Body of pancreas (tissue), 4 donors: ENCODE data around the gene TTC28. TPM values are rescaled to one million over a fixed set of nuclear protein-coding genes. Genes with fewer than 3 reads are reported as not detected.

Experiments
- ATAC-seq: fragments of 150-250 bp; one replicate; pipeline ENCODE4 v1.9.1; 2016
- DNase-seq, 4 donors: peaks; one replicate each; pipeline ENCODE4 v3.0.0-alpha.2; 2019
- H3K27ac ChIP-seq, 4 donors: fragments of 200-600 bp; sonication (generic); 1 replicate in 3 of 4; 2 replicates in 1 of 4; pipeline versions ENCODE4 v1.5.1 to v1.6.1; 2016 to 2019; ENCODE audit warnings: mild to moderate bottlenecking in 1 of 4, mixed read lengths in 1 of 4, moderate library complexity in 1 of 4
- H3K27me3 ChIP-seq, 2 donors: fragments of 200-600 bp; sonication (generic); one replicate each; pipeline ENCODE4 v1.6.0; 2016; ENCODE audit warnings: mild to moderate bottlenecking in 1 of 2
- H3K36me3 ChIP-seq, 2 donors: fragments of 200-600 bp; sonication (generic); replicated peaks in 1 of 2; 2 replicates each; pipeline ENCODE4 v1.5.1; 2016; ENCODE audit warnings: low read depth in 2 of 2; ENCODE audit not compliant: insufficient read depth in 1 of 2
- H3K4me1 ChIP-seq: fragments of 200-600 bp; sonication (generic); one replicate; pipeline ENCODE4 v1.6.0; 2016
- H3K4me3 ChIP-seq, 2 donors: fragments of 200-600 bp; sonication (generic); 1 replicate in 1 of 2; 2 replicates in 1 of 2; pipeline ENCODE4 v1.5.1; 2016 to 2019
- H3K9me3 ChIP-seq, 3 donors: fragments of 200-600 bp; sonication (generic); 1 replicate in 2 of 3; 2 replicates in 1 of 3; pipeline ENCODE4 v1.5.1; 2016
- CTCF ChIP-seq, 7 experiments: fragments of 450-650 bp in 4 of 7; fragments of 200-600 bp in 3 of 7; sonication (generic) in 3 of 7; IDR thresholded peaks; one replicate each; pipeline ENCODE4 v1.5.1; 2016 to 2019; ENCODE audit warnings: antibody characterized with exemption in 7 of 7
- POLR2A ChIP-seq, 3 donors: fragments of 450-650 bp; IDR thresholded peaks; one replicate each; pipeline ENCODE4 v1.6.1; 2016; ENCODE audit warnings: antibody characterized with exemption in 3 of 3, mild to moderate bottlenecking in 2 of 3
- WGBS, 2 donors: methylation state at CpG; one replicate each; pipeline ENCODE4 v1.1.5; 2017; 5-methylcytosine and 5-hydroxymethylcytosine counted together
- intact Hi-C: fragments of 100-400 bp; cut with DNase I; formaldehyde crosslinking; loops from one replicate; pipeline ENCODE4 v1.15.1; 2023
- total RNA-seq, 2 donors: library from RNA; depleted of rRNA; stranded (reverse); fragments of >200 nt; gene quantifications; one replicate each; pipeline ENCODE4 v1.1.0, GENCODE V29; 2016

The TTC28 gene
- total RNA-seq, 2 donors from 2014 or later = 21.0 to 87.3 TPM

DNA sequence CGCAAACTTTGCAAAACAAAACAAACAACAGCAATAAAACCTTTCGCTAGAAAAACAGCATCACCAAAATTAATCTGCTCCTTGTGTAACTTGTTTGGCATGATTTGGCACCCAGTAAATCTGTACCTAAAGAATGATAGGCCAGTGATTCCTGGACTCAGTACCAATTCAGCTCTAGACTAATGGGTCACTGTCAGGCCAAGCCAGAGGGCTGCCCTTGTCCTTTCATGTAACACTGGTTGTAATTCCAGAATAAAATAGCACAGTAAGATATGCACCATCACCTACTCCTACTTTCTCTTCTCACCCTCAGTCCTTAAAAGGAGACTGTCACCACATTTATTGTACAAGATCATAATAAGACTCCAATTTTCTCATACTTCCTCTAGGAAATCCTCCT, 419.0 kb downstream of the TTC28 start:
- no peaks in the 10 kb centered on the region for H3K27me3 ChIP-seq
- WGBS, 2 donors = 76 to 79% methylated on average over 2 of the region's 2 CpGs
- no peaks in the 10 kb centered on the region for H3K9me3 ChIP-seq
- intact Hi-C loops = no loop called here
- TF ChIP-seq POLR2A (IDR thresholded peaks at IDR 0.05) = no peak
- TF ChIP-seq CTCF (IDR thresholded peaks at IDR 0.05) = no peak
- DNase-seq = no peak
- H3K36me3 ChIP-seq = no peaks in the 10 kb centered on the region
- no peak overlapping the region for H3K4me3 ChIP-seq
- ATAC-seq = no peak
- H3K27ac ChIP-seq = no peak overlapping the region
- no peaks in the 10 kb centered on the region for H3K4me1 ChIP-seq

- no peak overlapping the region for H3K4me3 ChIP-seq
- ATAC-seq = no peak
- no peaks in the 10 kb centered on the region for H3K27me3 ChIP-seq
- H3K27ac ChIP-seq = no peak overlapping the region
- H3K4me1 ChIP-seq = no peaks in the 10 kb centered on the region
- 75 to 87% methylated on average over 2 of the region's 2 CpGs for WGBS, 2 donors
- no peaks in the 10 kb centered on the region for H3K9me3 ChIP-seq
- intact Hi-C loops = no loop called here
- no peaks in the 10 kb centered on the region for H3K36me3 ChIP-seq
- no peak for TF ChIP-seq CTCF (IDR thresholded peaks at IDR 0.05)
- TF ChIP-seq POLR2A (IDR thresholded peaks at IDR 0.05) = no peak
- DNase-seq = no peak
Observed at GRCh38 chr22:28259774-28260312, 419.8 kb downstream of the TTC28 start.

DNA sequence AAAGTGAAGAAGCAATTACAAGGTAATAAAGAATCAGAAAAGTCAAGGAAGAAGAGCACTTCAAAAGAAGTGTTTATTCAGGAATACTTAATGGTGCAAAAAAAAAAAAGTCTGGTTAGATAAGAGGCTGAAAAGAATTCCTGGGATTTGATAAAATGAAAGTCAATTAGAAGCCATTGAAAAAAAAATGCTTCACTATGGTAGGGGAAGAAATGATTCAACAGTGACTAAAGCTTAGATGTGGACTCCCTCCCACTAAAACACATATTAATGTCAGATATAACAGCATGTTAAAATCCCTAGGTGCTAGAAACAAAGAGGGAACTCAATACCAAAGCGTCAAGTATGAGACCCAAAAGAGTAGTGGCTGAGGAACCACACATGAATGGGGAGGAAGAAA, 425.2 kb downstream of the TTC28 start:
- H3K4me3 ChIP-seq = no peak overlapping the region
- WGBS, 2 donors = 79 to 96% methylated on average over 1 of the region's 1 CpG
- ATAC-seq (no peak), DNase-seq (no peak)
- TF ChIP-seq POLR2A (IDR thresholded peaks at IDR 0.05) (no peak), CTCF (IDR thresholded peaks at IDR 0.05) (no peak)
- no peaks in the 10 kb centered on the region for H3K9me3 ChIP-seq
- H3K27ac ChIP-seq = no peak overlapping the region
- H3K36me3 ChIP-seq = no peaks in the 10 kb centered on the region
- H3K4me1 ChIP-seq = peaks cover 8% of the 10 kb centered on the region
- no peaks in the 10 kb centered on the region for H3K27me3 ChIP-seq
- intact Hi-C loops = no loop called here

- Histone ChIP-seq H3K4me3 (no peak overlapping the region), H3K27me3 (no peaks in the 10 kb centered on the region), H3K36me3 (no peaks in the 10 kb centered on the region), H3K27ac (no peak overlapping the region), H3K4me1 (peaks cover 8% of the 10 kb centered on the region), H3K9me3 (no peaks in the 10 kb centered on the region)
- peak in 2 of 4 donors; percentile 6 to 13 for DNase-seq
- WGBS, 2 donors = 44 to 51% methylated on average over 2 of the region's 2 CpGs
- no peak for TF ChIP-seq POLR2A (IDR thresholded peaks at IDR 0.05)
- no peak for TF ChIP-seq CTCF (IDR thresholded peaks at IDR 0.05)
- intact Hi-C loops = no loop called here
- no peak for ATAC-seq
Observed at GRCh38 chr22:28252539-28252938, 427.1 kb downstream of the TTC28 start.

DNA sequence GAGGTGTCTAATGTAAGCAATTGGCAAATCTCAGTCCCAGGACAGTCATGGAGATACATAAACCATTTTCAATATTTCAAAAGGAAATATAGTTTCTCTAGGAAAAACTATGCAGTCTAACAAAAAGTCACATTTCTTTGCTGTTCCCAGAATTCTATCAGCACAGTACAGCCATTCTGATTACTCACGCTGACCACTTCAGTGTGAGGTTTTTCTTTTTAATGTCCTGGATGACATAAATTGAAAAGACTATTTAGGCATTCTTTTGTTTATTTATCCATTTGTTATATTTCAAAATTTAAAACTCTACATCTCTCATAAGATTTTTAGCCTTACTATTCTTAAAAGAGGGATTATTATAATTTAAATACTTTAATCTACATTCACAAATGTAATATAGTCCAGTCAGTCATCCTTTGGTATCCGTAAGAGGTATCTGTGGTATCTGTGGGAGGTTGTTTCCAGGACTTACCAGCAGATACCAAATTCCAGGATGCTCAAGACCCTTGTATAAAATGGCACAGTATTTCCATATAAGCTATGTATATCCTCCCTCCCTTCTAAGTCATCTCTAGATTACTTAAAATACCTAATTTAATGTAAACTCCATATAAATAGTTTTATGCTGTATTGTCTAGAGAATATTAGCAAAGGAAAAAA, 429.5 kb downstream of the TTC28 start:
- intact Hi-C loops = no loop called here
- WGBS, 2 donors = 94 to 95% methylated on average over 2 of the region's 2 CpGs
- Histone ChIP-seq H3K4me1 (peaks cover 8% of the 10 kb centered on the region), H3K27me3 (no peaks in the 10 kb centered on the region), H3K9me3 (no peaks in the 10 kb centered on the region), H3K36me3 (no peaks in the 10 kb centered on the region), H3K4me3 (no peak overlapping the region), H3K27ac (no peak overlapping the region)
- ATAC-seq (no peak), DNase-seq (no peak)
- no peak for TF ChIP-seq POLR2A (IDR thresholded peaks at IDR 0.05)
- TF ChIP-seq CTCF (IDR thresholded peaks at IDR 0.05) = no peak
